Measurements from ENCODE around the gene ASPSCR1. TPM values are rescaled to one million over a fixed set of nuclear protein-coding genes. Genes with fewer than 3 reads are reported as not detected.

Gene ASPSCR1
- total and polyA plus RNA-seq, 2 of the 13 experiments (the other 11 are each of a cell fraction or from before 2014, with no cell fraction given): 274 to 314 TPM

DNA sequence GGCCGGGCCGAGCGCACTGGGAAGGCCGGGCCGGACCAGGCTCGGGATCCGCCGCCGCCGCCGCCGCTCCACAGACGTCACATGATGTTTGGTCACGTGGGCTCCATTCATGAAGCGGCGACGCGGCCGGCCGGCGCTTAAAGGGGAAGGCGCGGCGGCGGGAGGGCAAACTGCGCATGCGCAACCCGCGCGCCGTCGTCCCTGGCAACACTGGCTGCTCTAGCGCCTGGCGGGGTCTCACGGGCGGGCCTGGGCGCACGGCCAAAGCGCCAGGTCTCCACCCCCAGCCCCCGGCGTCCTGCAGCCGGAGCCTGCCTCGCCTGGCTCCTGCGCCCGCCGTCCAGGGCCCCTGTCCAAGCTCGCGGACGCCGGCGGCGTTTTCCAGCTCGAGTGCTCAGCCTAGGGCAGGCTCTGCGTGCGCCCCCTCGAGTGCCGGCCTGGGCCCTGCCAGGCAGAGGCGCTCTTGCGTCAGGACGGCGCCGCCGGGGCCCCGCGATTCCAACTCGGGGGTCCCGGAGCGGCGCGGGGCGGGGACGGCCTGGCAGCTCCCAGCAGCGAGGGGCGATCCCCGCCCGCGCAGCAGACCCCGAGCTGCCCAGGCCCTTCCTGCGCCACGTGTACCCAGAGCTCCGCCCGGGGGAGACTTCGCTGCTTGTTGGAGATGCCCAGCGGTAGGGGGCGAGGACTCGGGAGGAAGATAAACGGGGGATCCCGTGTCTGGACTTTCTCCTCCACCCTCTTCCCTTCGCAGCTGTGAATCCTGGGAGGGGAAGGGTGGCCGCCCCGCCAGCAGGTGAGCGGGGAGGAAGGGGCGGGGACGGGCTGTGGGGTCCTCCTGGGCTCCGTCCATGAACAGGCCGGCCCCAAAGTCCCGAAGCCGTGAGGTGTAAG, 49.5 kb upstream of the ASPSCR1 start, which contains the start of gene MAFG (continued):
- peak; percentile 87; the same call in 1 of the 2 replicates for TF ChIP-seq ARHGAP35 (CRISPR knock-in tag; IDR thresholded peaks at IDR 0.05; ENCODE audit: borderline replicate concordance)
- TF ChIP-seq TBP (CRISPR knock-in tag; IDR thresholded peaks at IDR 0.05): peak; percentile 82; the same call in 1 of the 2 replicates
- TF ChIP-seq ZNF33B (CRISPR knock-in tag; IDR thresholded peaks at IDR 0.05): peak; percentile 91
- TF ChIP-seq, protein P1, sequence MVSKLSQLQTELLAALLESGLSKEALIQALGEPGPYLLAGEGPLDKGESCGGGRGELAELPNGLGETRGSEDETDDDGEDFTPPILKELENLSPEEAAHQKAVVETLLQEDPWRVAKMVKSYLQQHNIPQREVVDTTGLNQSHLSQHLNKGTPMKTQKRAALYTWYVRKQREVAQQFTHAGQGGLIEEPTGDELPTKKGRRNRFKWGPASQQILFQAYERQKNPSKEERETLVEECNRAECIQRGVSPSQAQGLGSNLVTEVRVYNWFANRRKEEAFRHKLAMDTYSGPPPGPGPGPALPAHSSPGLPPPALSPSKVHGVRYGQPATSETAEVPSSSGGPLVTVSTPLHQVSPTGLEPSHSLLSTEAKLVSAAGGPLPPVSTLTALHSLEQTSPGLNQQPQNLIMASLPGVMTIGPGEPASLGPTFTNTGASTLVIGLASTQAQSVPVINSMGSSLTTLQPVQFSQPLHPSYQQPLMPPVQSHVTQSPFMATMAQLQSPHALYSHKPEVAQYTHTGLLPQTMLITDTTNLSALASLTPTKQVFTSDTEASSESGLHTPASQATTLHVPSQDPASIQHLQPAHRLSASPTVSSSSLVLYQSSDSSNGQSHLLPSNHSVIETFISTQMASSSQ (IDR thresholded peaks at IDR 0.05; ENCODE audit: low read depth): no peak
- TF ChIP-seq, protein P1 (CRISPR knock-in tag; IDR thresholded peaks at IDR 0.05; ENCODE audit: borderline replicate concordance): no peak; the same call in 1 of the 2 replicates
- TF ChIP-seq AGO2 (optimal IDR thresholded peaks at IDR 0.05; ENCODE audit: low read depth, low read length): peak; percentile 91
- TF ChIP-seq SALL1 (CRISPR knock-in tag; IDR thresholded peaks at IDR 0.05): peak; percentile 74
- peak; percentile 14; the same call in 1 of the 2 replicates for TF ChIP-seq CBX5 (CRISPR knock-in tag; IDR thresholded peaks at IDR 0.05; ENCODE audit: borderline replicate concordance)
- TF ChIP-seq ISX (CRISPR knock-in tag; conservative IDR thresholded peaks at IDR 0.05): peak; percentile 88; the same call in 1 of the 2 replicates
- no peak for TF ChIP-seq DZIP1 (CRISPR knock-in tag; IDR thresholded peaks at IDR 0.05)
- no peak for TF ChIP-seq RARG (CRISPR knock-in tag; IDR thresholded peaks at IDR 0.05; ENCODE audit: low read depth)
- peak; percentile 63; the same call in 1 of the 2 replicates for TF ChIP-seq ZNF501 (CRISPR knock-in tag; IDR thresholded peaks at IDR 0.05)
- TF ChIP-seq, protein P2, sequence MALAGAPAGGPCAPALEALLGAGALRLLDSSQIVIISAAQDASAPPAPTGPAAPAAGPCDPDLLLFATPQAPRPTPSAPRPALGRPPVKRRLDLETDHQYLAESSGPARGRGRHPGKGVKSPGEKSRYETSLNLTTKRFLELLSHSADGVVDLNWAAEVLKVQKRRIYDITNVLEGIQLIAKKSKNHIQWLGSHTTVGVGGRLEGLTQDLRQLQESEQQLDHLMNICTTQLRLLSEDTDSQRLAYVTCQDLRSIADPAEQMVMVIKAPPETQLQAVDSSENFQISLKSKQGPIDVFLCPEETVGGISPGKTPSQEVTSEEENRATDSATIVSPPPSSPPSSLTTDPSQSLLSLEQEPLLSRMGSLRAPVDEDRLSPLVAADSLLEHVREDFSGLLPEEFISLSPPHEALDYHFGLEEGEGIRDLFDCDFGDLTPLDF (CRISPR knock-in tag; IDR thresholded peaks at IDR 0.05): peak; percentile 66
- TF ChIP-seq ZNF616 (CRISPR knock-in tag; IDR thresholded peaks at IDR 0.05; ENCODE audit: low read depth): no peak
- no peak for TF ChIP-seq ZNF20 (CRISPR knock-in tag; IDR thresholded peaks at IDR 0.05)
- TF ChIP-seq ELF4 (CRISPR knock-in tag; IDR thresholded peaks at IDR 0.05; ENCODE audit: borderline replicate concordance): 0 out of 2 replicates have a peak, but pooled peaks have one; percentile 25
- TF ChIP-seq WIZ (CRISPR knock-in tag; IDR thresholded peaks at IDR 0.05): no peak
- TF ChIP-seq MTA1 (CRISPR knock-in tag; IDR thresholded peaks at IDR 0.05; ENCODE audit: borderline replicate concordance): peak; percentile 84; the same call in 1 of the 2 replicates
- TF ChIP-seq MAF1 (CRISPR knock-in tag; IDR thresholded peaks at IDR 0.05; ENCODE audit: borderline replicate concordance): 0 out of 2 replicates have a peak, but pooled peaks have one; percentile 41
- TF ChIP-seq NR2F2 (IDR thresholded peaks at IDR 0.05; ENCODE audit: borderline replicate concordance, low read depth): no peak
- TF ChIP-seq NFE2L1 (CRISPR knock-in tag; IDR thresholded peaks at IDR 0.05; ENCODE audit: borderline replicate concordance): no peak
